ENCODE results near the gene ARF6.

The ARF6 gene

GRCh38 chr14:49945448-49946319 is 52.8 kb downstream of the ARF6 start:
- no peak for DNase-seq
